ENCODE measurements around the gene NIN. TPM values are rescaled to one million over a fixed set of nuclear protein-coding genes. Genes with fewer than 3 reads are reported as not detected.

The NIN gene
- total RNA-seq, 1 donor from 2014 or later = 104 TPM

GRCh38 chr14:50836515-50836914, 5.6 kb upstream of the NIN start:
- Mint-ChIP-seq H3K4me3 (ENCODE audit: unreplicated experiment) (no peak overlapping the region), H3K27ac (ENCODE audit: unreplicated experiment) (no peak overlapping the region), H3K4me1 (ENCODE audit: low read depth, unreplicated experiment) (peaks cover 13% of the 10 kb centered on the region), H3K9me3 (ENCODE audit: unreplicated experiment) (peaks cover 8% of the 10 kb centered on the region), H3K27me3 (ENCODE audit: unreplicated experiment) (peaks cover 13% of the 10 kb centered on the region), H3K36me3 (ENCODE audit: unreplicated experiment) (no peaks in the 10 kb centered on the region)
- DNase-seq = no peak
- no peak for TF ChIP-seq CTCF (IDR thresholded peaks at IDR 0.05; ENCODE audit: partially characterized antibody, unreplicated experiment)

DNA sequence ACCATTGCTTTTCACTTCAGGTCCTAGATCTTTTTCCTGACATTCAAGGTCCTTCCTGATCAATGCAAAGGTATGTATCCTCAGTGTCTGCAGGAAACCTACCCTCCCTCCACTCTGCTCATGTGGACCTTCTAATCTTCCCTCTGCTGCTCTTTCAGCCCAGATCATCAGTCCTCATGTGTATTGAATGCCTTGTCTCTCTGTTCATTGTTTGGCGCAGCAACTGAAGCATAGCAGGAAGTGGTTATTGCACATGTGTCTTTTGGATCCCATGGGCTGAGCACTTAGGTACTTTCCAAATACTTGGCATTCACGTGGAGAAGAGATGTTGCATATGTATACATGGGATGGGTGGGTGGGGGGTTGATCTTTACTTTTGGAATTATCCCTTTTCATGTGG, 4.3 kb upstream of the NIN start:
- Mint-ChIP-seq H3K36me3 (ENCODE audit: unreplicated experiment) (no peaks in the 10 kb centered on the region), H3K27ac (ENCODE audit: unreplicated experiment) (no peak overlapping the region), H3K9me3 (ENCODE audit: unreplicated experiment) (peaks cover 8% of the 10 kb centered on the region)

GRCh38 chr14:50834802-50835276, 3.9 kb upstream of the NIN start:
- H3K4me1 Mint-ChIP-seq (ENCODE audit: low read depth, unreplicated experiment) = peaks cover 14% of the 10 kb centered on the region
- peaks cover 9% of the 10 kb centered on the region for H3K9me3 Mint-ChIP-seq (ENCODE audit: unreplicated experiment)
- H3K27ac Mint-ChIP-seq (ENCODE audit: unreplicated experiment) = no peak overlapping the region
- TF ChIP-seq CTCF (IDR thresholded peaks at IDR 0.05; ENCODE audit: partially characterized antibody, unreplicated experiment) = no peak
- no peak for DNase-seq
- H3K4me3 Mint-ChIP-seq (ENCODE audit: unreplicated experiment) = no peak overlapping the region
- H3K36me3 Mint-ChIP-seq (ENCODE audit: unreplicated experiment) = no peaks in the 10 kb centered on the region
- peaks cover 15% of the 10 kb centered on the region for H3K27me3 Mint-ChIP-seq (ENCODE audit: unreplicated experiment)

More for the DNA sequence above, 4.3 kb upstream of the NIN start:
- Mint-ChIP-seq H3K4me1 (ENCODE audit: low read depth, unreplicated experiment) (peaks cover 14% of the 10 kb centered on the region), H3K4me3 (ENCODE audit: unreplicated experiment) (no peak overlapping the region), H3K27me3 (ENCODE audit: unreplicated experiment) (peaks cover 14% of the 10 kb centered on the region)
- no peak for TF ChIP-seq CTCF (IDR thresholded peaks at IDR 0.05; ENCODE audit: partially characterized antibody, unreplicated experiment)
- no peak for DNase-seq

GRCh38 chr14:50832935-50833630, 2.1 kb upstream of the NIN start:
- Mint-ChIP-seq H3K9me3 (ENCODE audit: unreplicated experiment) (peaks cover 16% of the 10 kb centered on the region), H3K4me1 (ENCODE audit: low read depth, unreplicated experiment) (peaks cover 18% of the 10 kb centered on the region), H3K27me3 (ENCODE audit: unreplicated experiment) (peaks cover 18% of the 10 kb centered on the region), H3K36me3 (ENCODE audit: unreplicated experiment) (no peaks in the 10 kb centered on the region), H3K27ac (ENCODE audit: unreplicated experiment) (no peak overlapping the region), H3K4me3 (ENCODE audit: unreplicated experiment) (peak overlapping the region; percentile 45)
- DNase-seq = no peak
- TF ChIP-seq CTCF (IDR thresholded peaks at IDR 0.05; ENCODE audit: partially characterized antibody, unreplicated experiment) = no peak

DNA sequence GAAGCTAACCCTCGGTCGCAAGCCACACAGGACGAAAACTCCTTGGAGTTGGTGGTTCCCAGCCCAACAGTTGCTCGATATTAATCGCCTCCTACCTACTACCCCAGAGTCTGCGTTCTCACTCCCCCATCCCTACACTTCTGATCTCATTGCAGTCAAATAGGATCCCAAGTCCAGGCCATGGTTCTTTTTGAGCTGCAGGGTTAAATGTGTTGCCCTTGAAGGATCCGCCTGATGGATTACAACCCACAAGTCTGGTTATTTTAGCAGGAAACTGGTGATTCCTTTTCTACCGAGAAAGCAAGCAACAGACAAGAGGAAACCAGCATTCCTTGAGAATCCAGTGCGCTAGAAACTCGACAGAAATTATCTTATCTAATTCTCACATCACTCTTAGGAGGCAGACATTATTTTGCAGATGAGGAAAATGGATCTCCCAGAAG, 785 bp upstream of the NIN start:
- no peak for DNase-seq
- H3K4me3 Mint-ChIP-seq (ENCODE audit: unreplicated experiment) = peak overlapping the region; percentile 94
- peaks cover 24% of the 10 kb centered on the region for H3K4me1 Mint-ChIP-seq (ENCODE audit: low read depth, unreplicated experiment)
- no peak for TF ChIP-seq CTCF (IDR thresholded peaks at IDR 0.05; ENCODE audit: partially characterized antibody, unreplicated experiment)
- peaks cover 20% of the 10 kb centered on the region for H3K9me3 Mint-ChIP-seq (ENCODE audit: unreplicated experiment)
- H3K36me3 Mint-ChIP-seq (ENCODE audit: unreplicated experiment) = no peaks in the 10 kb centered on the region
- H3K27ac Mint-ChIP-seq (ENCODE audit: unreplicated experiment) = peak overlapping the region; percentile 92
- H3K27me3 Mint-ChIP-seq (ENCODE audit: unreplicated experiment) = peaks cover 16% of the 10 kb centered on the region
